ENCODE measurements around the gene EXOC7.

DNA sequence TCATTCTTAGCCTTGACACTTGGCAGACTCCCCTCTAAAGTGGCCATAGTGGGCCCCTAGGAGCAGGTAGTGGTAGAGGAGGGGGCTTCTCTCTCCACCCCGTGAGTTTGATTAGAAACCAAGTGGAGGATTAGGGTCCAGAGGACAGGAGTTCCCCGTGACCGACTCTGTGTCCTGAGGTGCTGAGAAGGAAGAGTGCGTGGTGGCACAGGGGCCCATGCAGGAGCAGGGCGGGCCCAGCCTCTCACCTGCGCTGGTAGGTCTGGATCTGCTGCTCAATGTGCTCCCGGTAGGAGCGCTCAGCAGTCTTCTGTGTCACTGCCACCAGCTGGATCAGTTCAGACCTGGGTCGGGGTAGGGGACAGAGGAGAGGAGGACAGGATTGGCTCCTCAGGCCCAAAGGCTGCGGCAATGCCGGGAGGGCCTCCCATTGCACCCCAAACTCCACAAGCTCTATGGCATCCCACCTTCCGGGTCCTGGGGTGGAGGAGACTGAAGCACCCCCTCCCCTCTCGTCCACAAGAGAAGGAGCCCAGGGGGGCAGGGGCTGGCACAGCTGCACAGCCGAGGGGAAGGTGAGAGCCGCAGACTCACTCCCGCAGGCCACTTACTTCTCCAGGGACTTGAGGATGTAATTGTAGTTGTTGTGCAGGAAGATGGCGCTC lies 18.4 kb downstream of the EXOC7 start:
- no peak for TF ChIP-seq EZH2 (IDR thresholded peaks at IDR 0.05; ENCODE audit: borderline replicate concordance, low read length)
- TF ChIP-seq, protein P1, sequence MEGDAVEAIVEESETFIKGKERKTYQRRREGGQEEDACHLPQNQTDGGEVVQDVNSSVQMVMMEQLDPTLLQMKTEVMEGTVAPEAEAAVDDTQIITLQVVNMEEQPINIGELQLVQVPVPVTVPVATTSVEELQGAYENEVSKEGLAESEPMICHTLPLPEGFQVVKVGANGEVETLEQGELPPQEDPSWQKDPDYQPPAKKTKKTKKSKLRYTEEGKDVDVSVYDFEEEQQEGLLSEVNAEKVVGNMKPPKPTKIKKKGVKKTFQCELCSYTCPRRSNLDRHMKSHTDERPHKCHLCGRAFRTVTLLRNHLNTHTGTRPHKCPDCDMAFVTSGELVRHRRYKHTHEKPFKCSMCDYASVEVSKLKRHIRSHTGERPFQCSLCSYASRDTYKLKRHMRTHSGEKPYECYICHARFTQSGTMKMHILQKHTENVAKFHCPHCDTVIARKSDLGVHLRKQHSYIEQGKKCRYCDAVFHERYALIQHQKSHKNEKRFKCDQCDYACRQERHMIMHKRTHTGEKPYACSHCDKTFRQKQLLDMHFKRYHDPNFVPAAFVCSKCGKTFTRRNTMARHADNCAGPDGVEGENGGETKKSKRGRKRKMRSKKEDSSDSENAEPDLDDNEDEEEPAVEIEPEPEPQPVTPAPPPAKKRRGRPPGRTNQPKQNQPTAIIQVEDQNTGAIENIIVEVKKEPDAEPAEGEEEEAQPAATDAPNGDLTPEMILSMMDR (conservative IDR thresholded peaks at IDR 0.05 in 1 of 2, IDR thresholded peaks at IDR 0.05 in 1 of 2; ENCODE audit: extremely low read depth in 1 of 2, insufficient read depth in 1 of 2, low read depth in 1 of 2, low read length in 2 of 2): no peak
